Dermis microvascular lymphatic vessel endothelial cell (primary cell): ENCODE data around the gene METTL23. TPM values are rescaled to one million over a fixed set of nuclear protein-coding genes. Genes with fewer than 3 reads are reported as not detected.

Source experiments
- DNase-seq, 2 donors: peaks; one replicate each; pipeline versions ENCODE4 v3.0.0 to v3.0.0-alpha.2; 2010; ENCODE audit warnings: low read depth in 2 of 2
- total RNA-seq: library from RNA; depleted of rRNA; stranded (reverse); fragments of >200 nt; gene quantifications from 2 replicates; pipeline ENCODE4 v1.2.1, GENCODE V29; 2014

METTL23 gene
- 17.5 and 22.1 TPM in 2 replicates for total RNA-seq

GRCh38 chr17:76726776-76727718 is at the start of gene METTL23:
Gene METTL23 (plus strand): TSS chr17:76726839. CDS start chr17:76729711, 2,872 bp downstream.
- peak; percentile 73 to 86 for DNase-seq

- DNase-seq, result no peak
These were observed 49.2 kb upstream of the METTL23 start for GRCh38 chr17:76677406-76677805.

GRCh38 chr17:76678330-76678729 is 48.3 kb upstream of the METTL23 start:
- no peak for DNase-seq

- no peak for DNase-seq
These were observed 47.4 kb upstream of the METTL23 start for GRCh38 chr17:76679239-76679638.

DNA sequence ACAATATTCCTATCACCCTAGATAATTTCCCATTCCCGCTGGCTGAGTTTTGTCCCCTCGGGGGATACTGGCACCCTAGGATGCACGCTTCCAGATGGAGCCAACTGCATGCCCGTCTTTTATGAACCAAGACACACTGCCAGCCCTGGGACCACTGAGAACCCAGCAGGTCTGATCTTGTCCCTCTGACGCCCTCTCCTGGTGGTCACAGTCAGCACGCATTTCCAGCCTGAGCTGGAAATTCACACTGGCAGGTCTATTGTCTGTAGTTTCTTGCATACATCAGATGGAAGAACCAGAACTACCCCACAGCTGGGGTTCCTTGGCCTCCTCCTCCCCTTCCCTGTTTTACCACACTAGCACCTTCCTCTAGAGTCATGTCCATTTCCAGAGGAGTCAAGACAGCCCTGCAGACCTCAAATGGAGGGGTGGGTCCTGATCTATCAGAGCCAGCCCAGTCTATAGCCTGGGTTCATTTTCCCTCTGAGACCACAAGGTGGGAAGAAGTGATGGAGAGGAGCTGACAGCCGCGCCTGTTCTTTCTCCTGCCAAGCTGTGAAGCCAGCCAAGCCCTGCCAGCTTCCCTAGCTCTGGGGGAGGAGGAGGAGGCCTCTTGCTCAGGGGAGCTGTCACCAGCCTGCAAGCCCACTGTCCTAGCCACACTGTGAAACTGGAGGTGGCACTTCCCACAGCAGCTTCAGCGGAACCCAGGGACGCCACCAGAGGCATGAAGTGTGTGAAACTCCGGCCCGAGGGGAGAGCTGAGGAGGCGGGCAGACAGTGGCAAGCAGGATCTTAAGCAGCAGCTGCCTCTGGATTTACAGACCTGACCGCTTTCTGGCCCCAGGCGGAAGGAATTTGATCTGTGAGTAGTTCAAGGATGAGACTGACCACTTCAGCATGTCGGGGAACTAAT is 45.2 kb upstream of the METTL23 start:
- DNase-seq, result peak in 1 of 2 donors; percentile 76

DNA sequence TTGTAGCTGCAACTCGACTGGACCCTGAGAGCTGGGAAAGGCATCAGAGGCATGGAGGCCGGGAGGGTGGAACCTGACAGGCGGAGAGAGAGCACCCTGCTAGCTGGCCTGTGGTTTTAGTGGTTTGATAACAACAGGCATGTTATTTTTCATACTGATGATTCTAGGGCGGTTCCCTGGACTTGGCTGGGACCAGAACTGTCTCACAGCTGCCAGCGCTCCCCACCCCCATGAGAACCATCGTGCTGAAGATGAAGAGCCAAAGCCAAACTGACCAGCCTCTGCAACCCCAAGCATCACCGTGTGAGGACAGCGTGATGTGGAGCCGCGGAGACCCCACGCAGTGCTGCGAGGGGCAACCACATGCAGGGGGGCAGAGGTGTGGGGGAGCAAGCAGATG is 44.3 kb upstream of the METTL23 start:
- DNase-seq, result no peak

DNA sequence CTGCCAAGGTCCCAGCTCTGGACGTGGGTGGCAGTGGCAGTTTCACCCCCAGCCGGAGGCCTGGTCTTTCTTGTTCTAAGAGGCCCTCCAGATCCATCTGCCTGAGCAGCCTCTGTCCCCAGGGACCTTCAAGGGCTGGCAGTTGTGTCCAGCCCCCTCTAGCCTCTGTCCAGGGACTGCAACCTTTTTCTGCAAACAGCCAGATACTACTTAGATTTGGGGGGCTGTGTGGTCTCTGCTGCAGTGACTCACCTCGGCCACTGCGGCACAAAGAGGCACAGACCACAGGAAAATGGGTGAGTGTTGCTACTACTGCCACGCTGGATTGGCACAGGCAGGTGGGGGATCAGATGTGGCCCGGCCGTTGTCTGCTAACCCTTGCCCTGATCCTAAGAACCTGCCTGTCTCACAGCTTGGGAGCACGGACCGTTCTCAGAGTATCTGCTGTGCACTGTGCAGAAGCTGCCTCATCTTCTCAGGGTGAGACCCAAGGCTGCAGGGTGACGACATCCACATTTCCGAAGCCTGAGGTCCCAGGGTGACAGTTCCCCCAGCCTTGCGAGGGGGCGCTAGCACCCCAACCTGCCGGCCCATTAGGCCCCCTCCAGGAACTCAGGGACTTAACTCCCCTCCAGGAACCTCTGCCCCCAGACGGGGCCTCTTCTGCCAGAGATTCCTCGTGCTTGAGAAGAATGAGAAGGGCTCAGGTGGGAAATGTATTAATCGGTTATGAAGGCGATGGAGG is 43.5 kb upstream of the METTL23 start:
- DNase-seq, result no peak

DNA sequence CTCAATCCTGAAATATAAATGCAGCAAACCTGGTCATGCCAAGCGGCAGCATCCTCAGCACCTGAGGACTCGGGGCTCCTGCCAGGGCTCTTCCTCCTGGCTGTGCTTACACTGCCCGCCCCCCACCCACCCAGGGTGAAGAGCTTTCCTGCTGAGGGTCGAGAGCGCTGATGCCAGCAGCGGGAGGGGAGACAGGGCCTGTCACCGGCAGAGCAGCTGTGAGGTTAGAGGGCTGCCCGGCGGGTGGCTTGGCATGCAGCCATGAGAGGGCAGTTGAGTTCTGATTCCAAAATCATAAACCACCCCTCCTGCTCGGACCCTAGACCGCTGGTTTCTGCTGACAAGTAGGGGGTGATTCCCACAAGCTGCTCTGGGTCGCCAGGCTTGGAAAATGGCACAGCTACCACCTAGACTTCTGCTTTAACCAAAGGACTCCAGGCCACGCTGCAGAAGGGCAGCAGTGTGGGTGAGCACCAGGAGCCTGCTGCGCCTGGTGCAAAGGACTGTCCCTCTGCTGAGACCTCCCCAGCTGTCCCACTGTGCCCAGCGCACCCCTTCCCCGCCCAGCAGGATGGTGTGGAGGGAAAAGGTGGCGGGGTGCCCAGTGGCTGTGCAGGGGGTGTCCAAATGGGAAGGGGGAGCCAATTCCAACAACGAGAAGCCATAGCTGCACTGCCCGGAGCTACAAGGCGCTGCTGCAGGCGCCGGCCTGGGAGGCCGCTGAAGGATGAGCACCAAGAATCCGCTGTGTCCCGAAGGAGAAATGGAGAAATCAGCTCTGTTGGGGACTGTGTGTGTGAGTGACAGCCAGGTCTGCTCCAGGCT is 42.5 kb upstream of the METTL23 start:
- DNase-seq, result no peak

DNA sequence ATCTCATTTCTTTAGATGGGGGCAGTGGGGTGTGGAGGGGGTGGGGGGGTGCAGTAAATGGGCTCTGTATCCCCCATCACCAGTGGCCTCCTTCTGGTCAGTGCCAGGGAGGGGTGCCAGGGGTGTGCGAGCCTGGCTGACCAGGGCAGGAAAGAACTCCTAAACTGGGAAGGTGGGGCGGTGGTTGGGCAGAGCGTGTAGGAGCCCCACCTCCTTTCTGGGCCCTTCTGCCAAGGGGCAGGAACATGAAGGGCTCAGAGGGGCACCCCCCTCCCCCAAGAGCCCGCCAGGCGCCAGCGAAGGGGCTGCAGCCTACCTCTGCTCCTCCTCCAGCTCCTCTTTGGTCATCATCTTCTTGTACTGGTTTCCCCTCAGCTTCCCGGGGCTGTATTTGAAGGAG is 41.9 kb upstream of the METTL23 start:
- no peak for DNase-seq

DNA sequence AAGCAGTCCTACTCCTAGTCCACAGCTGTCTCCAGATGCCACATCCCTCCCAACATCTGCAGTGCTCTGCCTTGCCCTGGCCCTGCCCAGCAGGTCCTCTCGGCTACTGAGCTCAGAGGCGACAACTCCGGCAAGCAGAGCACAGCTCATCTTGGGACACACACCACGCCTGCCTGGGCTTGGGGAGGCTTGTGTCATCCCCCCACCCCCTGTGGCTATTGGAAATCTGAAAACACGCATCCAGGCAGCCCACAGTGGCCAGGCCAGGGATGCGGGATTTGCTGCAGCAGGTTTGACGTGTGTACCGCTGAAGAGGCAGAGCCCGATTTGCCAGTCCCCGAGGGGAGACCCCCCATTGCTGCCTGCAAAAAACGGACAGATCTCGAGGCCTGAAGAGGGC is 41.3 kb upstream of the METTL23 start:
- DNase-seq, result no peak

DNA sequence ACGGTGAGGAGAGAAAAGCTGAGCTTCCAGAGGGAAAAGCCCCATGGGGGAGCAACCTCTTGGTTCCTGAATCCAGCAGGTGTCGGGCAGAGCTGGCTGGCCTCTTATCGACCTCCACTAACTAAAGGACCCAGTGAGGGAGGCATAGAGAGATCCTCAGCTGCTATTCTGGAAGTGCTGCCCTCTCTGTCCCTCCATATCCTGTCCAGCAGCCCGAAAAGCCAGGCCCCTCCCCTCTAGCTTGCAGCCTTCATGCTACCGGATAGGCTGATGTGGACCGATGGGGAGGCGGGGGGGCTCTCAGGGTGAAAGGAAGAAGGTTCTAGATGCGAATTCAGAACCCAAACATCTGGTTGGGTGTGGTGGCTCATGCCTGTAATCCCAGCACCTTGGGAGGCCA is 40.8 kb upstream of the METTL23 start:
- DNase-seq, result no peak

DNA sequence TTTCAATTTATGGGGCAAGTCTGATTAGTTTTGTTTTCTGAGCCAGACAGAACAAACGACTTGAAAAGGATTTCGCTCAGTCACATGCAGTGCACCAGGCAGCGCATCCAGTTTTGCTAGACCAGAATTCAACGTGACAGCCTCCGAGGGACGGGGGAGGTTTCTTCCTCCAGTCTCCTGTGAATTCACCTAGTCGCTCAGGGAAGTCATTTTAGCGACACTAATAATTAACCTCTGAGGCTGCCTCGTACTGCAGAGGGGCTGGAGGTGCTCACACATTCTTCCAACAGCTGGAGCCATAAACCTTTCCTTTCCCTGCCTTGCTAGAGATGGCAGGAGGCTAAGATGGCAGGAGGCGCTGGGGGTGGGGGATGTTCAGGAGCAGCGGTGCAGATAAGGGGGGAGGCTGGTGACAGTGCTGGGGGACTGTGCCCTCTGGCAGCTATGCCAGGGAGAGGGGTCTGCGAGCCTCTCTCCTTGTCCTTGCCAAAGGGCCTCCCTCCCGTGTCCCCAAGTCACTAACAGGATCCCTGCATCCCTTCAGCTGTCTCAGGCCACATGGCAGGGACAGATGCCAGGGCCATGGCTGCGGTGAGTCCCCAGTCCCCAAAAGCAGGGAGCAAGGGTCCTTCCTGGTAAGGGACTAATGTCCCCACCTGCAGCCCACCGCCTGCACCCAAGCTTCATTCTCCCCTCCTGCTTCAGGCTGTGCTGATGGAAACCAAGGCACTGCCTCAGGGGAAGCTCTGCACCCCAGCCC is 39.9 kb upstream of the METTL23 start:
- no peak for DNase-seq

- DNase-seq, result no peak
These were observed 39.1 kb upstream of the METTL23 start for GRCh38 chr17:76687298-76688164.

GRCh38 chr17:76688165-76688622 is 38.4 kb upstream of the METTL23 start:
- DNase-seq, result peak in 1 of 2 donors; percentile 25

DNA sequence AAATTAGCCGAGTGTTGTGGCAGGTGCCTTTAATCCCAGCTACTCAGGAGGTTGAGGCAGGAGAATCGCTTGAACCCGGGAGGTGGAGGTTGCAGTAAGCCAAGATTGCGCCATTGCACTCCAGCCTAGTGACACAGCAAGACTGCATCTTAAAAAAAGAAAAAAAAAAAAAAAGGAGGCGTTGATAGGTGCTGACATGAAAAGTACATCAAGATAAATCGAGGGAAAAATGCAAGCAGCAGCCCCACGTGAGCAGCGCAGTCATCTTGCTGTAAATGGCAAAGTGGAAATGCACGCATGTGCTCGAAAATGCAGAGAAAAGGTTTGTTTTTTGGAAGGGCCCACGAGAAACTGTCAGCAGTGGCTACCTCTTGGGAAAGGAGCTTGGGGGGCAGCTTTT is 36.8 kb upstream of the METTL23 start:
- DNase-seq, result no peak

- no peak for DNase-seq
These were observed 35.9 kb upstream of the METTL23 start for GRCh38 chr17:76690596-76691280.

- DNase-seq, result no peak
These were observed 35.1 kb upstream of the METTL23 start for GRCh38 chr17:76691379-76692191.
